H1 (cell line): ENCODE results near the gene AFAP1L2. TPM values are rescaled to one million over a fixed set of nuclear protein-coding genes. Genes with fewer than 3 reads are reported as not detected.

ENCODE experiments used
- CTCF ChIA-PET: fragments of 300-600 bp; sonication (Branson Sonifier 250); formaldehyde crosslinking; loops from one replicate; lab custom pipeline; 2021; ENCODE audit not compliant: partially characterized antibody; lab: Charles Lee
- POLR2A ChIA-PET: fragments of 300-600 bp; sonication (Branson Sonifier 250); formaldehyde crosslinking; loops from one replicate; lab custom pipeline; 2021; ENCODE audit warnings: inconsistent platforms; ENCODE audit not compliant: partially characterized antibody; lab: Charles Lee
- DNase-seq, 2 experiments: peaks; one replicate each; pipeline versions ENCODE4 v3.0.0 to v3.0.0-alpha.2; 2010 to 2022; ENCODE audit warnings: low spot score in 2 of 2, low read depth in 1 of 2, mixed read lengths in 1 of 2
- FAIRE-seq: peaks from 2 replicates; lab custom pipeline; 2011; peaks lifted over from hg19 to GRCh38; lab: Jason Lieb, UNC
- H2AFZ ChIP-seq: 2 replicates; pipeline ENCODE4 v1.8.1; 2012; ENCODE audit warnings: low read length, inconsistent platforms
- H2AK5ac ChIP-seq: 2 replicates; pipeline ENCODE4 v1.6.1; 2013; ENCODE audit warnings: low read depth, low read length
- H2BK120ac ChIP-seq: replicated peaks from 2 replicates; pipeline ENCODE3; 2013; ENCODE audit warnings: low read depth, low read length, inconsistent platforms
- H2BK12ac ChIP-seq: 2 replicates; pipeline ENCODE4 v1.6.1; 2013; ENCODE audit warnings: low read depth, low read length
- H2BK15ac ChIP-seq: 2 replicates; pipeline ENCODE4 v1.6.1; 2013; ENCODE audit warnings: low read length
- H2BK20ac ChIP-seq: 2 replicates; pipeline ENCODE4 v1.6.1; 2013; ENCODE audit warnings: low read length
- H2BK5ac ChIP-seq: 2 replicates; pipeline ENCODE4 v1.6.1; 2013; ENCODE audit warnings: low read depth, low read length
- H3K14ac ChIP-seq: 2 replicates; pipeline ENCODE4 v1.6.1; 2013; ENCODE audit warnings: inconsistent platforms; ENCODE audit not compliant: insufficient read length
- H3K18ac ChIP-seq: 2 replicates; pipeline ENCODE4 v1.6.1; 2013; ENCODE audit warnings: low read length; ENCODE audit errors: extremely low read depth
- H3K23ac ChIP-seq: 2 replicates; pipeline ENCODE4 v1.6.1; 2013; ENCODE audit warnings: inconsistent platforms; ENCODE audit not compliant: insufficient read length
- H3K23me2 ChIP-seq: 2 replicates; pipeline ENCODE4 v1.6.1; 2013; ENCODE audit warnings: low read depth, low read length
- H3K27ac ChIP-seq: 2 replicates; pipeline ENCODE4 v1.6.1; 2011; ENCODE audit warnings: low read depth, low read length, inconsistent platforms
- H3K27me3 ChIP-seq, 4 experiments: replicated peaks in 1 of 4; 1 replicate in 1 of 4; 2 replicates in 3 of 4; pipeline versions ENCODE4 v1.6.1 to v1.8.1; 2011 to 2013; ENCODE audit warnings: low read length in 3 of 4, mild to moderate bottlenecking in 3 of 4, inconsistent platforms in 2 of 4, mixed read lengths in 2 of 4, moderate library complexity in 1 of 4; ENCODE audit not compliant: control insufficient read depth in 3 of 4, insufficient read depth in 3 of 4; ENCODE audit errors: extremely low read depth in 1 of 4
- H3K36me3 ChIP-seq, 4 experiments: 2 replicates each; pipeline versions ENCODE4 v1.6.1 to v1.8.1; 2011 to 2013; ENCODE audit warnings: mild to moderate bottlenecking in 4 of 4, low read length in 3 of 4, moderate library complexity in 2 of 4, control low read depth in 1 of 4, inconsistent platforms in 1 of 4; ENCODE audit not compliant: insufficient read depth in 4 of 4, control insufficient read depth in 2 of 4
- H3K4ac ChIP-seq: replicated peaks from 2 replicates; pipeline ENCODE3; 2013; ENCODE audit warnings: low read length, low read depth, mixed read lengths, inconsistent platforms; ENCODE audit not compliant: insufficient read length
- H3K4me1 ChIP-seq, 4 experiments: replicated peaks in 1 of 4; 1 replicate in 1 of 4; 2 replicates in 3 of 4; pipeline versions ENCODE4 v1.6.1 to v1.8.1; 2011 to 2013; ENCODE audit warnings: low read length in 3 of 4, inconsistent platforms in 2 of 4, mixed read lengths in 1 of 4; ENCODE audit not compliant: insufficient read depth in 4 of 4, control insufficient read depth in 3 of 4
- H3K4me2 ChIP-seq, 2 experiments: 2 replicates each; pipeline versions ENCODE4 v1.6.1 to v1.8.1; 2011 to 2013; ENCODE audit warnings: low read depth in 2 of 2, low read length in 2 of 2, control low read depth in 1 of 2, inconsistent platforms in 1 of 2, mild to moderate bottlenecking in 1 of 2; ENCODE audit not compliant: insufficient read depth in 1 of 2
- H3K4me3 ChIP-seq, 4 experiments: fragments of 200-600, 300-600 bp in 1 of 4; sonication (generic), shearing (Covaris generic), sonication (Bioruptor Twin) in 1 of 4; 2 replicates each; pipeline versions ENCODE4 v1.5.1 to v1.8.1; 2011 to 2016; ENCODE audit warnings: low read length in 4 of 4, low read depth in 3 of 4, control low read depth in 2 of 4, inconsistent platforms in 2 of 4, mild to moderate bottlenecking in 2 of 4, mixed read lengths in 1 of 4, moderate library complexity in 1 of 4; ENCODE audit not compliant: insufficient read depth in 2 of 4; ENCODE audit errors: extremely low read depth in 1 of 4
- H3K56ac ChIP-seq: replicated peaks from 2 replicates; pipeline ENCODE3; 2013; ENCODE audit warnings: low read depth, mild to moderate bottlenecking, mixed read lengths, low read length, inconsistent platforms; ENCODE audit not compliant: insufficient read length
- H3K79me1 ChIP-seq: 2 replicates; pipeline ENCODE4 v1.6.1; 2013; ENCODE audit warnings: low read depth, low read length, control low read depth
- H3K79me2 ChIP-seq, 2 experiments: 2 replicates each; pipeline versions ENCODE4 v1.6.1 to v1.8.1; 2012 to 2013; ENCODE audit warnings: low read length in 2 of 2, mild to moderate bottlenecking in 2 of 2, inconsistent platforms in 1 of 2; ENCODE audit not compliant: insufficient read depth in 2 of 2, control insufficient read depth in 1 of 2
- H3K9ac ChIP-seq, 4 experiments: replicated peaks in 1 of 4; 1 replicate in 1 of 4; 2 replicates in 3 of 4; pipeline versions ENCODE4 v1.6.1 to v1.8.1; 2011 to 2013; ENCODE audit warnings: low read depth in 3 of 4, low read length in 3 of 4, control low read depth in 2 of 4, mild to moderate bottlenecking in 2 of 4, moderate library complexity in 2 of 4, inconsistent platforms in 1 of 4; ENCODE audit errors: extremely low read depth in 1 of 4
- H3K9me3 ChIP-seq, 2 experiments: 2 replicates each; pipeline versions ENCODE4 v1.6.1 to v1.8.1; 2012 to 2013; ENCODE audit warnings: mild to moderate bottlenecking in 2 of 2, moderate library complexity in 2 of 2, control low read depth in 1 of 2, inconsistent platforms in 1 of 2, low read depth in 1 of 2, low read length in 1 of 2, mixed read lengths in 1 of 2; ENCODE audit not compliant: insufficient read depth in 2 of 2
- H4K20me1 ChIP-seq, 2 experiments: replicated peaks in 1 of 2; 2 replicates each; pipeline versions ENCODE3 to v1.8.1; 2011 to 2013; ENCODE audit warnings: inconsistent platforms in 2 of 2, low read length in 2 of 2, mild to moderate bottlenecking in 1 of 2; ENCODE audit not compliant: insufficient read depth in 2 of 2, control insufficient read depth in 1 of 2
- H4K5ac ChIP-seq: 2 replicates; pipeline ENCODE4 v1.6.1; 2013; ENCODE audit warnings: low read length, low read depth, mixed read lengths, inconsistent platforms; ENCODE audit not compliant: insufficient read length
- H4K8ac ChIP-seq: 2 replicates; pipeline ENCODE4 v1.8.0; 2013; ENCODE audit warnings: mild to moderate bottlenecking, moderate library complexity, low read length, inconsistent platforms; ENCODE audit not compliant: insufficient read depth; ENCODE audit errors: extremely low read depth
- H4K91ac ChIP-seq: replicated peaks from 2 replicates; pipeline ENCODE3; 2013; ENCODE audit warnings: low read length, mixed read lengths, inconsistent platforms; ENCODE audit not compliant: insufficient read length
- BACH1 ChIP-seq: IDR thresholded peaks from 2 replicates; pipeline ENCODE4 v1.6.1; 2012; ENCODE audit warnings: low read length, improper control_type of control experiment
- CREB1 ChIP-seq: IDR thresholded peaks from 2 replicates; pipeline ENCODE4 v1.6.1; 2012; ENCODE audit warnings: inconsistent platforms
- CTBP2 ChIP-seq: IDR thresholded peaks from 2 replicates; pipeline ENCODE4 v1.7.0; 2011; ENCODE audit warnings: borderline replicate concordance, mild to moderate bottlenecking, moderate library complexity, mixed read lengths, low read length; ENCODE audit not compliant: insufficient read depth, insufficient read length
- GTF2F1 ChIP-seq: IDR thresholded peaks from 2 replicates; pipeline ENCODE4 v1.6.1; 2012; ENCODE audit warnings: low read depth, low read length, improper control_type of control experiment, borderline replicate concordance
- HDAC2 ChIP-seq, 2 experiments: fragments of 300-600 bp in 1 of 2; sonication (generic) in 1 of 2; IDR thresholded peaks; 2 replicates each; pipeline ENCODE4 v1.6.1; 2011 to 2012; ENCODE audit warnings: low read depth in 2 of 2, low read length in 2 of 2, mild to moderate bottlenecking in 2 of 2, moderate library complexity in 2 of 2, borderline replicate concordance in 1 of 2, inconsistent platforms in 1 of 2
- KDM1A ChIP-seq: fragments of 200-600, 300-600 bp; sonication (generic); IDR thresholded peaks from 2 replicates; pipeline ENCODE4 v1.7.1; 2016; ENCODE audit warnings: mild to moderate bottlenecking, low read length, borderline replicate concordance
- NRF1 ChIP-seq: IDR thresholded peaks from 2 replicates; pipeline ENCODE4 v1.6.1; 2011; ENCODE audit warnings: mild to moderate bottlenecking, low read depth, low read length, improper control_type of control experiment
- POLR2A ChIP-seq, 2 experiments: IDR thresholded peaks; 1 replicate in 1 of 2; 2 replicates in 1 of 2; pipeline ENCODE4 v1.6.1; 2011; ENCODE audit warnings: low read depth in 2 of 2, low read length in 2 of 2, mild to moderate bottlenecking in 2 of 2; ENCODE audit errors: control extremely low read depth in 1 of 2
- POU5F1 ChIP-seq: IDR thresholded peaks from 2 replicates; pipeline ENCODE4 v1.6.1; 2011; ENCODE audit warnings: low read depth, mild to moderate bottlenecking, low read length, moderate library complexity
- SIX5 ChIP-seq: IDR thresholded peaks from 2 replicates; pipeline ENCODE4 v1.6.1; 2011; ENCODE audit warnings: mild to moderate bottlenecking, low read depth, low read length
- SP2 ChIP-seq: IDR thresholded peaks from 2 replicates; pipeline ENCODE4 v1.6.1; 2012; ENCODE audit warnings: mild to moderate bottlenecking, low read length, inconsistent platforms
- WGBS, 2 experiments: shearing (Covaris generic) in 1 of 2; methylation state at CpG; one replicate each; pipeline versions ENCODE4 v1.1.6 to v1.1.7; 2013 to 2015; ENCODE audit warnings: low lambda C conversion rate in 2 of 2, mixed read lengths in 2 of 2, inconsistent platforms in 1 of 2, low coverage in 1 of 2, missing lambda C conversion rate in 1 of 2; ENCODE audit not compliant: insufficient replicate concordance in 2 of 2, insufficient coverage in 1 of 2, insufficient read length in 1 of 2; ENCODE audit errors: extremely low coverage in 1 of 2, missing lambda C conversion rate in 1 of 2; 5-methylcytosine and 5-hydroxymethylcytosine counted together
- polyA plus RNA-seq, 7 experiments: library from polyadenylated mRNA; depleted of rRNA in 3 of 7; stranded (reverse) in 5 of 7; unstranded in 2 of 7; fragments of >200 nt in 5 of 7; fragments of 200-250 nt in 2 of 7; gene quantifications; 1 replicate in 5 of 7; 2 replicates in 1 of 7; 4 replicates in 1 of 7; pipeline versions ENCODE4 v1.2.1 to v1.2.3, GENCODE V29; 2011 to 2013; ENCODE audit warnings: missing spikeins in 2 of 7, mixed read lengths in 2 of 7
- total RNA-seq: library from RNA; stranded (reverse); fragmentation: NEBNext Ultra II Directional; extraction: Animal tissue kit (Norgen Biotek cat#: 25700); gene quantifications from 2 replicates; pipeline ENCODE4 v1.2.1, GENCODE V29; 2021
- TF ChIP-seq, protein P1 (sequence below): IDR thresholded peaks from 2 replicates; pipeline ENCODE4 v1.6.1; 2011; ENCODE audit warnings: low read length, improper control_type of control experiment

Gene AFAP1L2
- total and polyA plus RNA-seq, 2 of the 8 experiments (the other 6 are each of a cell fraction or from before 2014, with no cell fraction given), result 3.9 to 6.4 TPM

DNA sequence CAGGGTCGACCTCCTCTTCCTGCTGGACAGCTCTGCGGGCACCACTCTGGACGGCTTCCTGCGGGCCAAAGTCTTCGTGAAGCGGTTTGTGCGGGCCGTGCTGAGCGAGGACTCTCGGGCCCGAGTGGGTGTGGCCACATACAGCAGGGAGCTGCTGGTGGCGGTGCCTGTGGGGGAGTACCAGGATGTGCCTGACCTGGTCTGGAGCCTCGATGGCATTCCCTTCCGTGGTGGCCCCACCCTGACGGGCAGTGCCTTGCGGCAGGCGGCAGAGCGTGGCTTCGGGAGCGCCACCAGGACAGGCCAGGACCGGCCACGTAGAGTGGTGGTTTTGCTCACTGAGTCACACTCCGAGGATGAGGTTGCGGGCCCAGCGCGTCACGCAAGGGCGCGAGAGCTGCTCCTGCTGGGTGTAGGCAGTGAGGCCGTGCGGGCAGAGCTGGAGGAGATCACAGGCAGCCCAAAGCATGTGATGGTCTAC, 118.3 kb downstream of the AFAP1L2 start:
- Histone ChIP-seq H3K27me3 (no peaks in the 10 kb centered on the region), H3K18ac (no peak overlapping the region), H3K36me3 (no peaks in the 10 kb centered on the region), H4K20me1 (no peaks in the 10 kb centered on the region), H2BK12ac (no peak overlapping the region), H3K79me2 (no peaks in the 10 kb centered on the region), H3K14ac (no peak overlapping the region), H3K79me1 (no peaks in the 10 kb centered on the region), H2AFZ (no peak overlapping the region), H3K27ac (no peak overlapping the region), H3K23ac (no peak overlapping the region), H2BK5ac (no peak overlapping the region), H3K56ac (no peak overlapping the region), H2AK5ac (no peak overlapping the region), H3K9ac (no peak overlapping the region), H4K91ac (no peak overlapping the region), H2BK15ac (no peak overlapping the region), H4K5ac (no peak overlapping the region), H3K4me3 (no peak overlapping the region), H4K8ac (no peak overlapping the region), H3K4me1 (no peaks in the 10 kb centered on the region; a peak in 2 of 7 replicates), H3K4ac (no peak overlapping the region), H2BK20ac (no peak overlapping the region), H3K4me2 (no peak overlapping the region; a peak in 1 of 4 replicates), H3K23me2 (no peaks in the 10 kb centered on the region), H3K9me3 (no peaks in the 10 kb centered on the region), H2BK120ac (no peak overlapping the region)
- FAIRE-seq, result no peak
- 94% methylated on average over 29 of the region's 31 CpGs; no CpG with 5 or more reads in 1 of the 2 experiments for WGBS, 2 experiments
- CTCF ChIA-PET, result interaction anchor here (0.6 to 5.0 kb wide), 9 partner anchors 8 to 409 kb away, joined by 3 to 24 read pairs (median 4); no protein-coding TSS in a partner anchor
- no peak for TF ChIP-seq NRF1
- no peak for TF ChIP-seq KDM1A
- no peak for TF ChIP-seq POLR2A (IDR thresholded peaks at IDR 0.05; ENCODE audit: control extremely low read depth in 1 of 2, low read depth in 2 of 2, low read length in 2 of 2)
- no peak for TF ChIP-seq POU5F1
- TF ChIP-seq SP2, result no peak
- TF ChIP-seq HDAC2 (IDR thresholded peaks at IDR 0.05; ENCODE audit: borderline replicate concordance in 1 of 2, low read depth in 2 of 2, low read length in 2 of 2), result no peak
- no peak for TF ChIP-seq BACH1
- TF ChIP-seq SIX5, result no peak
- no peak for TF ChIP-seq GTF2F1
- TF ChIP-seq CTBP2, result no peak
- no peak for TF ChIP-seq CREB1
- TF ChIP-seq, protein P1, sequence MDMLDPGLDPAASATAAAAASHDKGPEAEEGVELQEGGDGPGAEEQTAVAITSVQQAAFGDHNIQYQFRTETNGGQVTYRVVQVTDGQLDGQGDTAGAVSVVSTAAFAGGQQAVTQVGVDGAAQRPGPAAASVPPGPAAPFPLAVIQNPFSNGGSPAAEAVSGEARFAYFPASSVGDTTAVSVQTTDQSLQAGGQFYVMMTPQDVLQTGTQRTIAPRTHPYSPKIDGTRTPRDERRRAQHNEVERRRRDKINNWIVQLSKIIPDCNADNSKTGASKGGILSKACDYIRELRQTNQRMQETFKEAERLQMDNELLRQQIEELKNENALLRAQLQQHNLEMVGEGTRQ, result no peak
- DNase-seq, result no peak
- POLR2A ChIA-PET, result no interaction called here
